SK-N-SH treated with all-trans-retinoic acid at 6 μM for 48 hours (cell line): ENCODE data around the gene KCNT2.

Experiments
- ATAC-seq: fragments of 200-7000 bp; cut with Tn5 transposase; 3 replicates; pipeline ENCODE4 v1.9.1; 2020; ENCODE audit warnings: mild to moderate bottlenecking, moderate library complexity
- ARNTL ChIP-seq: fragments of 450-650 bp; formaldehyde crosslinking; IDR thresholded peaks from 2 replicates; pipeline ENCODE4 v1.5.0; 2020; ENCODE audit warnings: low read depth, mild to moderate bottlenecking, moderate library complexity, borderline replicate concordance
- BACH2 ChIP-seq: fragments of 250-450 bp; sonication (Bioruptor Pico); IDR thresholded peaks from 2 replicates; pipeline ENCODE4 v1.9.0; 2021; ENCODE audit warnings: mild to moderate bottlenecking, borderline replicate concordance
- CSDC2 ChIP-seq: fragments of 250-450 bp; sonication (Bioruptor Pico); IDR thresholded peaks from 2 replicates; pipeline ENCODE4 v1.5.0; 2020; ENCODE audit warnings: mild to moderate bottlenecking, moderate library complexity
- ESRRG ChIP-seq: fragments of 250-450 bp; sonication (Bioruptor Pico); IDR thresholded peaks from 2 replicates; pipeline ENCODE4 v1.6.1; 2021; ENCODE audit warnings: mild to moderate bottlenecking
- GLIS3 ChIP-seq: fragments of 250-450 bp; sonication (Bioruptor Pico); IDR thresholded peaks from 2 replicates; pipeline ENCODE4 v1.5.0; 2020; ENCODE audit warnings: mild to moderate bottlenecking, moderate library complexity
- OSR1 ChIP-seq: fragments of 250-450 bp; sonication (Bioruptor Pico); IDR thresholded peaks from 2 replicates; pipeline ENCODE4 v1.8.0; 2022; ENCODE audit warnings: moderate library complexity, mild to moderate bottlenecking, inconsistent platforms
- PATZ1 ChIP-seq: fragments of 250-450 bp; sonication (Bioruptor Pico); IDR thresholded peaks from 2 replicates; pipeline ENCODE4 v1.8.0; 2020; ENCODE audit warnings: mild to moderate bottlenecking, moderate library complexity, borderline replicate concordance
- PPARA ChIP-seq: fragments of 250-450 bp; sonication (Bioruptor Pico); IDR thresholded peaks from 2 replicates; pipeline ENCODE4 v1.5.0; 2020; ENCODE audit warnings: mild to moderate bottlenecking, borderline replicate concordance
- RARB ChIP-seq: fragments of 250-450 bp; sonication (Bioruptor Pico); IDR thresholded peaks from 2 replicates; pipeline ENCODE4 v1.8.0; 2021; ENCODE audit warnings: mild to moderate bottlenecking, moderate library complexity
- SNAI2 ChIP-seq: fragments of 250-450 bp; sonication (Bioruptor Pico); IDR thresholded peaks from 2 replicates; pipeline ENCODE4 v1.5.0; 2020; ENCODE audit warnings: mild to moderate bottlenecking, moderate library complexity
- TCF4 ChIP-seq: fragments of 250-450 bp; sonication (Bioruptor Pico); IDR thresholded peaks from 2 replicates; pipeline ENCODE4 v1.8.0; 2021; ENCODE audit warnings: mild to moderate bottlenecking, moderate library complexity, borderline replicate concordance
- TOX ChIP-seq: fragments of 250-450 bp; sonication (Bioruptor Pico); IDR thresholded peaks from 2 replicates; pipeline ENCODE4 v1.8.0; 2021; ENCODE audit warnings: mild to moderate bottlenecking, moderate library complexity, borderline replicate concordance
- TSHZ2 ChIP-seq: fragments of 250-450 bp; sonication (Bioruptor Pico); IDR thresholded peaks from 2 replicates; pipeline ENCODE4 v1.5.0; 2020; ENCODE audit warnings: mild to moderate bottlenecking, moderate library complexity
- ZC3H10 ChIP-seq: fragments of 250-450 bp; sonication (Bioruptor Pico); IDR thresholded peaks from 2 replicates; pipeline ENCODE4 v1.5.1; 2021; ENCODE audit warnings: mild to moderate bottlenecking, moderate library complexity
- ZFP3 ChIP-seq: fragments of 250-450 bp; sonication (Bioruptor Pico); IDR thresholded peaks from 2 replicates; pipeline ENCODE4 v1.5.0; 2020; ENCODE audit warnings: mild to moderate bottlenecking, moderate library complexity
- ZFP30 ChIP-seq: fragments of 450-650 bp; formaldehyde crosslinking; IDR thresholded peaks from 2 replicates; pipeline ENCODE4 v1.5.0; 2022; ENCODE audit warnings: mild to moderate bottlenecking, moderate library complexity
- ZNF565 ChIP-seq: fragments of 450-650 bp; formaldehyde crosslinking; conservative IDR thresholded peaks from 2 replicates; pipeline ENCODE4 v1.5.0; 2020; ENCODE audit warnings: low read depth, mild to moderate bottlenecking, moderate library complexity
- ZNF70 ChIP-seq: fragments of 450-650 bp; formaldehyde crosslinking; IDR thresholded peaks from 2 replicates; pipeline ENCODE4 v1.5.0; 2020; ENCODE audit warnings: mild to moderate bottlenecking, moderate library complexity
- TF ChIP-seq, protein P1 (sequence below): fragments of 250-450 bp; sonication (Bioruptor Pico); IDR thresholded peaks from 2 replicates; pipeline ENCODE4 v1.8.0; 2021; ENCODE audit warnings: low read depth, mild to moderate bottlenecking, moderate library complexity, borderline replicate concordance
- TF ChIP-seq, protein P2 (sequence below): fragments of 250-450 bp; sonication (Bioruptor Pico); IDR thresholded peaks from 2 replicates; pipeline ENCODE4 v1.5.1; 2021; ENCODE audit warnings: mild to moderate bottlenecking, moderate library complexity

The KCNT2 gene

GRCh38 chr1:196654271-196654670, 46.0 kb upstream of the KCNT2 start (continued):
- TF ChIP-seq, protein P1, sequence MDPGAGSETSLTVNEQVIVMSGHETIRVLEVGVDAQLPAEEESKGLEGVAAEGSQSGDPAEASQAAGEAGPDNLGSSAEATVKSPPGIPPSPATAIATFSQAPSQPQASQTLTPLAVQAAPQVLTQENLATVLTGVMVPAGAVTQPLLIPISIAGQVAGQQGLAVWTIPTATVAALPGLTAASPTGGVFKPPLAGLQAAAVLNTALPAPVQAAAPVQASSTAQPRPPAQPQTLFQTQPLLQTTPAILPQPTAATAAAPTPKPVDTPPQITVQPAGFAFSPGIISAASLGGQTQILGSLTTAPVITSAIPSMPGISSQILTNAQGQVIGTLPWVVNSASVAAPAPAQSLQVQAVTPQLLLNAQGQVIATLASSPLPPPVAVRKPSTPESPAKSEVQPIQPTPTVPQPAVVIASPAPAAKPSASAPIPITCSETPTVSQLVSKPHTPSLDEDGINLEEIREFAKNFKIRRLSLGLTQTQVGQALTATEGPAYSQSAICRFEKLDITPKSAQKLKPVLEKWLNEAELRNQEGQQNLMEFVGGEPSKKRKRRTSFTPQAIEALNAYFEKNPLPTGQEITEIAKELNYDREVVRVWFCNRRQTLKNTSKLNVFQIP: no peak

DNA sequence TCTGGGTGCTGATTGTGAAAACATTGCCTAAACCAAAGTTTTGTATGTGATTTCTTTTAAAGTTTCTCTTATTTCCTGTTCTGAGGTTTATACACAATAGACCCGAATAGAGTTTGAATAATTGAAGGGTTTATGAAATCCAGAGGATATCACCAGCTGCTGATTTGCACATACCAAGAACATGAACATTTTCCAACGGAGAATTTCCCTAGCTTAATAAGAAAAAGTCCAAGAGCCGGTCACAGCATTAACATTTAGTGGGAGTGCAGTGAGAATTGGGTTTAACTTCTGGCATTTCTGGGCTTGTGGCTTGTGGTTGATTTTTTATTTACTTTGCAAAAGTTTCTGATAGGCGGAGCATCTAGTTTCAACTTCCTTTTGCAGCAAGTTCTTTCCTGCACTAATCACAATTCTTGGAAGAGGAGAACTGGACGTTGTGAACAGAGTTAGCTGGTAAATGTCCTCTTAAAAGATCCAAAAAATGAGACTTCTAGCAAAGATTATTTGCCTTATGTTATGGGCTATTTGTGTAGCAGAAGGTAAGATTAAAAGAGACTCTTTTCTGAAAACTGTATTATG, 43.5 kb upstream of the KCNT2 start, which contains the start of gene CFH:
Gene CFH, plus strand, starts transcription at position 407 of the 579 bp plus-strand sequence. Its CDS starts 75 bp downstream, at position 482.
- TF ChIP-seq, protein P1: no peak
- no peak for TF ChIP-seq BACH2 (CRISPR knock-in tag)
- no peak for TF ChIP-seq ZNF70 (CRISPR knock-in tag)
- TF ChIP-seq OSR1 (CRISPR knock-in tag): no peak
- TF ChIP-seq, protein P2, sequence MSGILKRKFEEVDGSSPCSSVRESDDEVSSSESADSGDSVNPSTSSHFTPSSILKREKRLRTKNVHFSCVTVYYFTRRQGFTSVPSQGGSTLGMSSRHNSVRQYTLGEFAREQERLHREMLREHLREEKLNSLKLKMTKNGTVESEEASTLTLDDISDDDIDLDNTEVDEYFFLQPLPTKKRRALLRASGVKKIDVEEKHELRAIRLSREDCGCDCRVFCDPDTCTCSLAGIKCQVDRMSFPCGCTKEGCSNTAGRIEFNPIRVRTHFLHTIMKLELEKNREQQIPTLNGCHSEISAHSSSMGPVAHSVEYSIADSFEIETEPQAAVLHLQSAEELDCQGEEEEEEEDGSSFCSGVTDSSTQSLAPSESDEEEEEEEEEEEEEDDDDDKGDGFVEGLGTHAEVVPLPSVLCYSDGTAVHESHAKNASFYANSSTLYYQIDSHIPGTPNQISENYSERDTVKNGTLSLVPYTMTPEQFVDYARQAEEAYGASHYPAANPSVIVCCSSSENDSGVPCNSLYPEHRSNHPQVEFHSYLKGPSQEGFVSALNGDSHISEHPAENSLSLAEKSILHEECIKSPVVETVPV (CRISPR knock-in tag): no peak
- TF ChIP-seq CSDC2: no peak
- TF ChIP-seq ARNTL (CRISPR knock-in tag): no peak
- no peak for TF ChIP-seq ZFP3 (CRISPR knock-in tag)
- TF ChIP-seq ESRRG: no peak
- no peak for TF ChIP-seq TOX
- no peak for TF ChIP-seq PPARA (CRISPR knock-in tag)
- TF ChIP-seq RARB: no peak
- TF ChIP-seq SNAI2 (CRISPR knock-in tag): no peak
- no peak for TF ChIP-seq PATZ1 (CRISPR knock-in tag)
- no peak for TF ChIP-seq ZFP30
- no peak for TF ChIP-seq GLIS3 (CRISPR knock-in tag)
- no peak for TF ChIP-seq ZNF565 (CRISPR knock-in tag)
- TF ChIP-seq TSHZ2: no peak
- ATAC-seq: peak; percentile 79

DNA sequence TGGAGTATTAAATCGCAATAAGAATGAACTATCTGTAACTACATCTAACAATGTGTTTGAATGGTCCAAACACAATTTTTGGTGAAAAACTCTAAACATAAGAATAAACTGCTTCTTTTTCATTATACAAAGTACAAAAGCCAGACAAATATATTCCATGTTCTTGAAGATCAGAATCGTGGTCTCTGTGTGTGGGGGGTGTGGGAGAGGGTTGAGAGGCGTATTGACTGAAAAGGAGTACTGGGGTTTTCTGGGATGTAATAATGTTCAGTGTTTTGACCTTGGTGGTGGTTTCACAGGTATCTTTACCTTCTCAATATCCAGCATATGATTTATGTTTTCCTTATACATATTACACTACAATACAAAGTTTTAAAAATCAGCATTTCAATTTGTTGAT, 42.8 kb upstream of the KCNT2 start:
- ATAC-seq: no peak; the same call in 2 of the 3 replicates
- TF ChIP-seq CSDC2 (no peak), TCF4 (no peak), PATZ1 (CRISPR knock-in tag) (no peak), RARB (no peak), TSHZ2 (no peak), SNAI2 (CRISPR knock-in tag) (no peak), ZC3H10 (CRISPR knock-in tag) (no peak), ESRRG (no peak), ZNF70 (CRISPR knock-in tag) (no peak)
- TF ChIP-seq, protein P2 (CRISPR knock-in tag): no peak
